ENCODE results near the gene RIMS3.
A peak's percentile ranks its signal among the peaks of the same experiment; 100 is the strongest.

Gene RIMS3

GRCh38 chr1:40694353-40694874 lies 28.9 kb upstream of the RIMS3 start:
- TF ChIP-seq CTCF (IDR thresholded peaks at IDR 0.05; ENCODE audit: insufficient read depth, low read length, missing control alignments) = no peak
- no peak overlapping the region for H3K4me3 ChIP-seq (ENCODE audit: low read depth, low read length)
- ChIA-PET CTCF (interaction anchor here (1.2 to 1.7 kb wide), 3 partner anchors 25 to 258 kb away, joined by 3 to 6 read pairs (median 5); no protein-coding TSS in a partner anchor), POLR2A (no interaction called here)
- DNase-seq (ENCODE audit: low read depth, low spot score) = no peak

- no peak for TF ChIP-seq CTCF (IDR thresholded peaks at IDR 0.05; ENCODE audit: insufficient read depth, low read length, missing control alignments)
- CTCF ChIA-PET = interaction anchor here (0.8 to 1.7 kb wide), 9 partner anchors 9 to 259 kb away, joined by 3 to 6 read pairs (median 4); no protein-coding TSS in a partner anchor
- no peak for DNase-seq (ENCODE audit: low read depth, low spot score)
- POLR2A ChIA-PET = no interaction called here
- no peak overlapping the region for H3K4me3 ChIP-seq (ENCODE audit: low read depth, low read length)
These were observed 27.9 kb upstream of the RIMS3 start for GRCh38 chr1:40693425-40693824.

- no peak for TF ChIP-seq CTCF (IDR thresholded peaks at IDR 0.05; ENCODE audit: insufficient read depth, low read length, missing control alignments)
- H3K4me3 ChIP-seq (ENCODE audit: low read depth, low read length) = peak overlapping the region; percentile 86
- ChIA-PET POLR2A (interaction anchor here (0.5 to 1.6 kb wide), 8 partner anchors 8 to 257 kb away, joined by 3 to 10 read pairs (median 4); no protein-coding TSS in a partner anchor), CTCF (interaction anchor here (0.6 to 4.6 kb wide), 7 partner anchors 10 to 261 kb away, joined by 3 to 29 read pairs (median 4); no protein-coding TSS in a partner anchor)
- DNase-seq (ENCODE audit: low read depth, low spot score) = no peak
These were observed 27.0 kb upstream of the RIMS3 start for GRCh38 chr1:40692429-40692895.

GRCh38 chr1:40691538-40692428 lies 26.3 kb upstream of the RIMS3 start, which contains the start of gene NFYC:
Gene NFYC (plus strand): TSS chr1:40691704. CDS start chr1:40738844, 47,140 bp downstream.
- CTCF ChIA-PET = interaction anchor here (0.9 to 4.6 kb wide), 9 partner anchors 9 to 261 kb away, joined by 3 to 29 read pairs (median 4); no protein-coding TSS in a partner anchor
- POLR2A ChIA-PET = interaction anchor here (0.5 to 1.6 kb wide), 13 partner anchors 8 to 256 kb away, joined by 3 to 10 read pairs (median 4); no protein-coding TSS in a partner anchor
- TF ChIP-seq CTCF (IDR thresholded peaks at IDR 0.05; ENCODE audit: insufficient read depth, low read length, missing control alignments) = no peak
- peak; percentile 76 for DNase-seq (ENCODE audit: low read depth, low spot score)
- H3K4me3 ChIP-seq (ENCODE audit: low read depth, low read length) = peak within 1 kb of the TSS; percentile 86

- POLR2A ChIA-PET = interaction anchor here (0.7 to 1.6 kb wide), 9 partner anchors 9 to 135 kb away, joined by 3 to 10 read pairs (median 3); no protein-coding TSS in a partner anchor
- DNase-seq (ENCODE audit: low read depth, low spot score) = no peak
- CTCF ChIA-PET = interaction anchor here (0.9 to 4.6 kb wide), 8 partner anchors 10 to 262 kb away, joined by 3 to 29 read pairs (median 4); no protein-coding TSS in a partner anchor
- TF ChIP-seq CTCF (IDR thresholded peaks at IDR 0.05; ENCODE audit: insufficient read depth, low read length, missing control alignments) = no peak
- peak overlapping the region; percentile 86 for H3K4me3 ChIP-seq (ENCODE audit: low read depth, low read length)
These were observed 25.5 kb upstream of the RIMS3 start for GRCh38 chr1:40690771-40691537.
